ENCODE data around the gene NEDD8. TPM values are rescaled to one million over a fixed set of nuclear protein-coding genes. Genes with fewer than 3 reads are reported as not detected.

The NEDD8 gene
- total and polyA plus RNA-seq, 2 of the 4 experiments (the other 2 are of a cell fraction) = 167 to 375 TPM

GRCh38 chr14:24179294-24179960 lies 52.7 kb downstream of the NEDD8 start:
- no peak overlapping the region for H4K91ac ChIP-seq (ENCODE audit: insufficient read depth, low read depth, low read length)
- no peak overlapping the region for H4K5ac ChIP-seq (ENCODE audit: low read depth, low read length)
- no peaks in the 10 kb centered on the region; a peak in 1 of 4 replicates for H3K79me1 ChIP-seq (ENCODE audit: low read depth in 1 of 2, low read length in 2 of 2)
- no peak overlapping the region for H3K18ac ChIP-seq (ENCODE audit: low read depth, low read length)
- peak overlapping the region; percentile 51 for H2AK9ac ChIP-seq (replicated peaks; ENCODE audit: low read depth, low read length, poor library complexity)
- intact Hi-C loops (cut with micrococcal nuclease) = no loop called here
- no peak overlapping the region for H3K14ac ChIP-seq (replicated peaks; ENCODE audit: low read depth, low read length)
- DNase-seq (no peak), ATAC-seq (ENCODE audit: low read depth) (no peak; the same call in 1 of the 2 replicates)
- no peak overlapping the region for H2BK20ac ChIP-seq (ENCODE audit: low read depth, low read length)
- H3K4ac ChIP-seq (ENCODE audit: low read depth, low read length) = no peak overlapping the region
- POLR2A ChIA-PET (ENCODE audit: unreplicated experiment) = no interaction called here
- WGBS, 2 experiments (ENCODE audit: extremely low coverage in 2 of 2, insufficient read length in 1 of 2) = 76% methylated on average over 4 of the region's 14 CpGs; no CpG with 5 or more reads in 1 of the 2 experiments
- CTCF ChIA-PET = interaction anchor here (1.1 kb wide), 1 partner anchor 10 kb away, joined by 5 read pairs; no protein-coding TSS in a partner anchor
- H3K9me1 ChIP-seq (ENCODE audit: insufficient read depth, low read length) = no peaks in the 10 kb centered on the region
- no peak overlapping the region for H2BK5ac ChIP-seq (ENCODE audit: low read depth, low read length, poor library complexity, severe bottlenecking)
- no peak overlapping the region for H2BK15ac ChIP-seq (ENCODE audit: low read depth, low read length)
- H3K23ac ChIP-seq (ENCODE audit: low read depth, low read length) = no peak overlapping the region
- TF ChIP-seq FOS (IDR thresholded peaks at IDR 0.05; ENCODE audit: low read depth, low read length) (no peak), CTCF (conservative IDR thresholded peaks at IDR 0.05; ENCODE audit: low read depth, low read length) (no peak), CEBPB (IDR thresholded peaks at IDR 0.05; ENCODE audit: low read depth, low read length) (no peak)
- H3K27ac ChIP-seq (ENCODE audit: insufficient read depth, low read length) = peak overlapping the region; percentile 22; the same call in 1 of the 2 replicates
- H3K4me3 ChIP-seq (ENCODE audit: insufficient read depth, low read depth, low read length) = no peak overlapping the region
- no TSS peak for BruUV-seq (replicated peaks)
- no peak overlapping the region for H4K8ac ChIP-seq (ENCODE audit: low read depth in 2 of 2, low read length in 2 of 2)
- no peak overlapping the region for H3K9ac ChIP-seq (ENCODE audit: low read depth, low read length)
- H2BK120ac ChIP-seq (ENCODE audit: low read depth, low read length) = no peak overlapping the region
- peaks cover 2% of the 10 kb centered on the region; the same call in 1 of the 2 replicates for H3K4me1 ChIP-seq (ENCODE audit: control insufficient read depth, insufficient read depth, low read length)
- no peak overlapping the region for H2AK5ac ChIP-seq (ENCODE audit: low read depth, low read length)
- H2AFZ ChIP-seq (replicated peaks; ENCODE audit: low read length, poor library complexity) = peak overlapping the region; percentile 8
- in situ Hi-C loops (cut with MboI; ENCODE audit: low sequenced_read_pairs) = no loop called here
- peaks cover 67% of the 10 kb centered on the region for H3K36me3 ChIP-seq (ENCODE audit: control insufficient read depth, insufficient read depth, low read length)
- no peaks in the 10 kb centered on the region for H4K20me1 ChIP-seq (ENCODE audit: insufficient read depth, low read length)
- no peak overlapping the region for H3K4me2 ChIP-seq (ENCODE audit: low read depth, low read length)
- H3K9me3 ChIP-seq (ENCODE audit: control insufficient read depth, insufficient read depth, low read length) = no peaks in the 10 kb centered on the region
- H3K56ac ChIP-seq (ENCODE audit: extremely low read depth, insufficient read depth, low read length) = no peak overlapping the region
- dilution Hi-C loops (cut with HindIII; ENCODE audit: low sequenced_read_pairs, unreplicated experiment) = no loop called here
- H3K27me3 ChIP-seq (ENCODE audit: control insufficient read depth, insufficient read depth, low read length) = no peaks in the 10 kb centered on the region

Measured in IMR-90 (cell line).